H54 (cell line): ENCODE data around the gene TGFBR3L.

Source experiments
- DNase-seq: peaks from one replicate; pipeline ENCODE4 v3.0.0; 2011; ENCODE audit warnings: low spot score, mixed read lengths; ENCODE audit not compliant: insufficient read length
- FAIRE-seq: peaks from 3 replicates; lab custom pipeline; 2011; peaks lifted over from hg19 to GRCh38; lab: Jason Lieb, UNC
- POLR2A ChIP-seq: IDR thresholded peaks from 2 replicates; pipeline ENCODE4 v1.6.1; 2011; ENCODE audit warnings: low read depth, mild to moderate bottlenecking, low read length

Gene TGFBR3L

DNA sequence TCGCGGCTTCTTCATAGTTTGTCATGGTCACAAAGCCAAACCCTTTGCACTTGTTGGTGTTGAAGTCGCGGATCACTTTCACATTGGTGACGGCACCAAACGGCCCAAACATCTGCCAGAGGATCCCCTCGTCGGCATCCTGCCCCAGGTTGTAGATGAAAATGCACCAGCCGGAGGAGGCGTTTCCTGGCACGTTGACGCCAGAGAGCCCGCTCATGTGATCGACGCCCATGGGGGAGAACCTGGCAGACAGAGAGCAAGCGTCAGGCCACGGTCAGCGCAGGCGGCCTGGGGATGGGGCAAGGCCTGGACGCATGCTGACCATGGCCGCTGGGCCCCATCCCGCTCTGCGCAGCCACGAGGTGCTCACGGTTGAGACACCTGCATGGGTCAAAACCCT is 48.9 kb downstream of the TGFBR3L start:
- no peak for TF ChIP-seq POLR2A
- FAIRE-seq, result no peak
- DNase-seq, result no peak

DNA sequence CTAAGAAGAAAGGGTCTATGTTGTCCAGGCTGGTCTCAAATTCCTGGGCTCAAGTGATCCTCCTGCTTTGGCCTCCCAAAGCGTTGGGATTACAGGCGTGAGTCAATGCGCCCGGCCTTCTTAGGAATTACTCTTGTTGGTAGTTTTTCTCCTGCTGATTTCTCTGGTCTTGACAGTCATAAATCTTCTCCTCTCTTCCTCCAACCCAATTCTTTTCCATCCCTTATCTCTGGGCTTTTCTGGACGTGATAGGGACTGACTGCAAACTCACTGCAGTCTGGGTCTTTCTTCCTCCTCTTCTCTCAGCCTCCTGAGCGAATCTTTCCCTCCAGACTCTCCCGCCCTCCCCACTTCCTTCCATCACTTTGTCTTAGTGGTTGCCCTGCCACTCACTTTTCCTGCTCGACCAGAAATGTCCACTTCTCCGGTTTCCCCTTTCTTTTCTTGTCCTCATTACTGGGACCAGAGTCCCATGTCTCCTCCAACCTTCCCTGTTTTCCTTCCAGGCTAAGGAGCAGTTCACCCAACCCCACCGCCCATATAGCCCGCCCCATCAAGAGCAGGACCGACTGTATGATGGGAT is 50.7 kb downstream of the TGFBR3L start:
- FAIRE-seq (no peak), DNase-seq (no peak)
- TF ChIP-seq POLR2A, result no peak

DNA sequence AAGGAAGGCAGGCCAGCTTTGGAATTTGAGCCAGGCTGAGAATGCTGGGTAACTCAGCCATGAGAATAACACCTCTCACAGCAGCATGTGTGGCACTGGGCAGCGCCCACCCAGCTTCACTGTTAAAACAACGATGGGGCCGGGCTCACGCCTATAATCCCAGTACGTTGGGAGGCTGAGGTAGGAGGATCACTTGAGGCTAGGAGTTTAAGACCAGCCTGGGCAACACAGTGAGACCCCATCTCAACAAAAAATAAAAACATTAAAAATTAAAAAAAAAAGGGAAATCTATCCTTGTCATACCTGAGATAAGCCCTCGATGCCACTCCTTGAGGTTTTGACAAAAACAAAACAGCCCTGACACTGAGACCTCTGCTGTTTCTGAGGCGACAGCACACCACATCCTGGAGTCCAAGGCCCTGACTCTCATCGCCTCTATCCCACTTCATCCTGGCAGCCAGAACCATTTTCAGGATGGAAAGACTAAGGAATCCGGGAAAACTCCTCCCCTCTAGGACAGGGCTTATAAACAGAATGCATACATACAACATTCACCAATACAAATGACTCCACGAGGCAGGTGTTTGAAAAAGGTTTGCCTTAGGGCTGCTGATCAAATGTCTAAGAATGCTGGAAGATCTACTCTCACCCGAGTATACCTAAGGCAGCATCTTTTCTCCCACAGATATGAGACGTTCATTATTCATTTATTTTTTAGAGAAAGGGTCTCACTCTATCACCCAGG is 51.5 kb downstream of the TGFBR3L start:
- no peak for FAIRE-seq
- TF ChIP-seq POLR2A, result no peak
- DNase-seq, result no peak

DNA sequence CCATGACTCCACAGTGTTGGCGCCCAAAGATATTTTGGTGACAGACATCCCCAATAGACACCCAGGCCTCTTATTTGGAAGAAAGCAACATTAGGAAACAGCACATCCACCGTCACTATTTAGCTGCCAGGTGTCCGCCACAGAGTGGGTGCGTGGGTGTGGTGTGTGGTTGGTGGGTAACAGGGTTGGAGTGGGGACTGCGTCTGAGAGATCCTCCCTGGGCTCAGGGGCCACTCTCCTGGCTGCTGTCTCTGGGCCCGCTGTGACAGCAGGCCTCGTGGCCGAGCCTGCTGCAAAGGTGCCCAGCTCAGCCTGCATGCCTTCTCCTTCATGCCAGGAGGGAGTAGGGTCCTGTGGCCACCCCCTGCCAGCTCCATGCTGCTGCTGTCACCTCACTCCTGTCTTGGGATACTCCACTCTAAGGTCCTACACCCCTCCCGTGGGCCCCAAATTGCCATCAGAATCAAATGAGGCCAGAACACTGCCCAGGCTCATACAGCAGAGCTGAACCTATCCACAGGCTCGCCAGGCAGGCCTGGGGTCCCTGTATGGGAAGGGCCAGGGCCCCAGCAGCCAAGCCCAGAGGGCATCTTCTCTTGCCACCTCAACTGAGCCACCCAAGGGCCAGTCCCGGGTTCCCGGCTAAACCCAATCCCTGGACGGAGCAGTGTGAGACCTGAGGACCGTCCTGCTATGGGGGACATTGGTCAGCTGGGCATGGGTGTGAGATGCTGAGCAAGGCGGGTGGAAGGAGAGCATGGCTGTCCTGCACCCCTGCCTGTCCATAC is 53.6 kb downstream of the TGFBR3L start:
- TF ChIP-seq POLR2A, result no peak
- DNase-seq (no peak), FAIRE-seq (no peak)
